ENCODE results near the gene BMP7.

Gene BMP7

DNA sequence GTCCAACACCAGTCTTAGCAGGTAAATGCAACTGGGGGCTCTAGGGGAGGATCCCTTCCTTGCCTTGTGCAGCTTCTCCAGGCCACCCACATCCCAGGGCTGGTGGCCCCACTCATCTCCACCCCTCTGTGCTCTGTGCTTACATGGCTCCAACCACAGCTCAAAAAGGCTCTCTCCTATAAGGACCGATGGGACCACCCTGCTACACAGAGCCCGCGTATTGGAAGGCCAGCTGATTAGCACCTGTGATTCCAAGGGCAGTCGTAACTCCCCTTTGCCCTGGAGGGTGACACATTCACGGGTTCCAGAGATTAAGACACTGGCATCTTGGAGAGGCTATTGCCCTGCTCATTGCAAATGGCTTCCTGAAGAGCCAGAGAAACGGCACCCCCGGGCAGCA lies 84.8 kb downstream of the BMP7 start (continued):
- TF ChIP-seq, protein P1, sequence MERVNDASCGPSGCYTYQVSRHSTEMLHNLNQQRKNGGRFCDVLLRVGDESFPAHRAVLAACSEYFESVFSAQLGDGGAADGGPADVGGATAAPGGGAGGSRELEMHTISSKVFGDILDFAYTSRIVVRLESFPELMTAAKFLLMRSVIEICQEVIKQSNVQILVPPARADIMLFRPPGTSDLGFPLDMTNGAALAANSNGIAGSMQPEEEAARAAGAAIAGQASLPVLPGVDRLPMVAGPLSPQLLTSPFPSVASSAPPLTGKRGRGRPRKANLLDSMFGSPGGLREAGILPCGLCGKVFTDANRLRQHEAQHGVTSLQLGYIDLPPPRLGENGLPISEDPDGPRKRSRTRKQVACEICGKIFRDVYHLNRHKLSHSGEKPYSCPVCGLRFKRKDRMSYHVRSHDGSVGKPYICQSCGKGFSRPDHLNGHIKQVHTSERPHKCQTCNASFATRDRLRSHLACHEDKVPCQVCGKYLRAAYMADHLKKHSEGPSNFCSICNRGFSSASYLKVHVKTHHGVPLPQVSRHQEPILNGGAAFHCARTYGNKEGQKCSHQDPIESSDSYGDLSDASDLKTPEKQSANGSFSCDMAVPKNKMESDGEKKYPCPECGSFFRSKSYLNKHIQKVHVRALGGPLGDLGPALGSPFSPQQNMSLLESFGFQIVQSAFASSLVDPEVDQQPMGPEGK (CRISPR knock-in tag; IDR thresholded peaks at IDR 0.05; ENCODE audit: borderline replicate concordance) = no peak
- TF ChIP-seq ZC3H10 (CRISPR knock-in tag; IDR thresholded peaks at IDR 0.05) (no peak), TOX (CRISPR knock-in tag; IDR thresholded peaks at IDR 0.05; ENCODE audit: borderline replicate concordance) (no peak), SNAI2 (CRISPR knock-in tag; IDR thresholded peaks at IDR 0.05) (no peak), CSDC2 (CRISPR knock-in tag; IDR thresholded peaks at IDR 0.05) (no peak), TCF4 (CRISPR knock-in tag; IDR thresholded peaks at IDR 0.05; ENCODE audit: borderline replicate concordance) (no peak), ARNTL (CRISPR knock-in tag; IDR thresholded peaks at IDR 0.05; ENCODE audit: borderline replicate concordance, low read depth) (no peak), RARB (CRISPR knock-in tag; IDR thresholded peaks at IDR 0.05) (no peak)

DNA sequence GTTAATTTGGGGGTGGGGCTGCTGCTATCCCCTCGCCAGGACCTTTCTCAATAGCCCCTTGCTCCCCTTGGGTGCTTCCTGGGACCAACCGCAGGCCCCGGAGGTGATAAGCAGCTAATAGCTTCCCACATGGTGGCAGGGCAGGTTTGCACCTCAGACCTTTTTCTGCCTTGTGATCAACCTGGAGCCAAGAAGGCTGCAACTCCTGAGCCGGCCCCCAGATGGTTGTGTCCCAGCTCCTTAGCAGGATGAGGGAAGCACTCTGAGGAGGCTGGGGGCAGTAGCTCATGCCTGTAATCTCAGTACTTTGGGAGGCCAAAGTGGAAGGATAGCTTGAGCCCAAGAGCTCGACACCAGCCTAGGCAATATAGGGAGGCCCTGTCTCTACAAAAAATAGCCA lies 85.5 kb downstream of the BMP7 start:
- no peak for TF ChIP-seq ZNF8 (CRISPR knock-in tag; IDR thresholded peaks at IDR 0.05)
- no peak for TF ChIP-seq RARB (CRISPR knock-in tag; IDR thresholded peaks at IDR 0.05)
- TF ChIP-seq, protein P1 (CRISPR knock-in tag; IDR thresholded peaks at IDR 0.05; ENCODE audit: borderline replicate concordance) = no peak
- no peak for TF ChIP-seq ESRRG (CRISPR knock-in tag; IDR thresholded peaks at IDR 0.05)
- TF ChIP-seq ZFP3 (CRISPR knock-in tag; IDR thresholded peaks at IDR 0.05) = no peak
- TF ChIP-seq TCF4 (CRISPR knock-in tag; IDR thresholded peaks at IDR 0.05; ENCODE audit: borderline replicate concordance) = no peak
- no peak for TF ChIP-seq ZFP30 (CRISPR knock-in tag; IDR thresholded peaks at IDR 0.05)
- TF ChIP-seq SNAI2 (CRISPR knock-in tag; IDR thresholded peaks at IDR 0.05) = no peak
- no peak for TF ChIP-seq ZC3H10 (CRISPR knock-in tag; IDR thresholded peaks at IDR 0.05)
- TF ChIP-seq, protein P2, sequence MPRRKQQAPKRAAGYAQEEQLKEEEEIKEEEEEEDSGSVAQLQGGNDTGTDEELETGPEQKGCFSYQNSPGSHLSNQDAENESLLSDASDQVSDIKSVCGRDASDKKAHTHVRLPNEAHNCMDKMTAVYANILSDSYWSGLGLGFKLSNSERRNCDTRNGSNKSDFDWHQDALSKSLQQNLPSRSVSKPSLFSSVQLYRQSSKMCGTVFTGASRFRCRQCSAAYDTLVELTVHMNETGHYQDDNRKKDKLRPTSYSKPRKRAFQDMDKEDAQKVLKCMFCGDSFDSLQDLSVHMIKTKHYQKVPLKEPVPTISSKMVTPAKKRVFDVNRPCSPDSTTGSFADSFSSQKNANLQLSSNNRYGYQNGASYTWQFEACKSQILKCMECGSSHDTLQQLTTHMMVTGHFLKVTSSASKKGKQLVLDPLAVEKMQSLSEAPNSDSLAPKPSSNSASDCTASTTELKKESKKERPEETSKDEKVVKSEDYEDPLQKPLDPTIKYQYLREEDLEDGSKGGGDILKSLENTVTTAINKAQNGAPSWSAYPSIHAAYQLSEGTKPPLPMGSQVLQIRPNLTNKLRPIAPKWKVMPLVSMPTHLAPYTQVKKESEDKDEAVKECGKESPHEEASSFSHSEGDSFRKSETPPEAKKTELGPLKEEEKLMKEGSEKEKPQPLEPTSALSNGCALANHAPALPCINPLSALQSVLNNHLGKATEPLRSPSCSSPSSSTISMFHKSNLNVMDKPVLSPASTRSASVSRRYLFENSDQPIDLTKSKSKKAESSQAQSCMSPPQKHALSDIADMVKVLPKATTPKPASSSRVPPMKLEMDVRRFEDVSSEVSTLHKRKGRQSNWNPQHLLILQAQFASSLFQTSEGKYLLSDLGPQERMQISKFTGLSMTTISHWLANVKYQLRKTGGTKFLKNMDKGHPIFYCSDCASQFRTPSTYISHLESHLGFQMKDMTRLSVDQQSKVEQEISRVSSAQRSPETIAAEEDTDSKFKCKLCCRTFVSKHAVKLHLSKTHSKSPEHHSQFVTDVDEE (CRISPR knock-in tag; IDR thresholded peaks at IDR 0.05) = no peak
- no peak for TF ChIP-seq CSDC2 (CRISPR knock-in tag; IDR thresholded peaks at IDR 0.05)
- TF ChIP-seq GLIS3 (CRISPR knock-in tag; IDR thresholded peaks at IDR 0.05) = no peak
- no peak for TF ChIP-seq BACH2 (CRISPR knock-in tag; IDR thresholded peaks at IDR 0.05; ENCODE audit: borderline replicate concordance)
- no peak for TF ChIP-seq ARNTL (CRISPR knock-in tag; IDR thresholded peaks at IDR 0.05; ENCODE audit: borderline replicate concordance, low read depth)
- TF ChIP-seq TOX (CRISPR knock-in tag; IDR thresholded peaks at IDR 0.05; ENCODE audit: borderline replicate concordance) = no peak
- TF ChIP-seq OSR1 (CRISPR knock-in tag; IDR thresholded peaks at IDR 0.05) = no peak
- TF ChIP-seq, protein P3, sequence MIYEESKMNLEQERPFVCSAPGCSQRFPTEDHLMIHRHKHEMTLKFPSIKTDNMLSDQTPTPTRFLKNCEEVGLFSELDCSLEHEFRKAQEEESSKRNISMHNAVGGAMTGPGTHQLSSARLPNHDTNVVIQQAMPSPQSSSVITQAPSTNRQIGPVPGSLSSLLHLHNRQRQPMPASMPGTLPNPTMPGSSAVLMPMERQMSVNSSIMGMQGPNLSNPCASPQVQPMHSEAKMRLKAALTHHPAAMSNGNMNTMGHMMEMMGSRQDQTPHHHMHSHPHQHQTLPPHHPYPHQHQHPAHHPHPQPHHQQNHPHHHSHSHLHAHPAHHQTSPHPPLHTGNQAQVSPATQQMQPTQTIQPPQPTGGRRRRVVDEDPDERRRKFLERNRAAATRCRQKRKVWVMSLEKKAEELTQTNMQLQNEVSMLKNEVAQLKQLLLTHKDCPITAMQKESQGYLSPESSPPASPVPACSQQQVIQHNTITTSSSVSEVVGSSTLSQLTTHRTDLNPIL (CRISPR knock-in tag; IDR thresholded peaks at IDR 0.05; ENCODE audit: low read depth) = no peak
- TF ChIP-seq, protein P4, sequence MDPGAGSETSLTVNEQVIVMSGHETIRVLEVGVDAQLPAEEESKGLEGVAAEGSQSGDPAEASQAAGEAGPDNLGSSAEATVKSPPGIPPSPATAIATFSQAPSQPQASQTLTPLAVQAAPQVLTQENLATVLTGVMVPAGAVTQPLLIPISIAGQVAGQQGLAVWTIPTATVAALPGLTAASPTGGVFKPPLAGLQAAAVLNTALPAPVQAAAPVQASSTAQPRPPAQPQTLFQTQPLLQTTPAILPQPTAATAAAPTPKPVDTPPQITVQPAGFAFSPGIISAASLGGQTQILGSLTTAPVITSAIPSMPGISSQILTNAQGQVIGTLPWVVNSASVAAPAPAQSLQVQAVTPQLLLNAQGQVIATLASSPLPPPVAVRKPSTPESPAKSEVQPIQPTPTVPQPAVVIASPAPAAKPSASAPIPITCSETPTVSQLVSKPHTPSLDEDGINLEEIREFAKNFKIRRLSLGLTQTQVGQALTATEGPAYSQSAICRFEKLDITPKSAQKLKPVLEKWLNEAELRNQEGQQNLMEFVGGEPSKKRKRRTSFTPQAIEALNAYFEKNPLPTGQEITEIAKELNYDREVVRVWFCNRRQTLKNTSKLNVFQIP (CRISPR knock-in tag; IDR thresholded peaks at IDR 0.05; ENCODE audit: borderline replicate concordance, low read depth) = no peak
- TF ChIP-seq ISL1 (CRISPR knock-in tag; IDR thresholded peaks at IDR 0.05) = no peak
- TF ChIP-seq PPARA (CRISPR knock-in tag; IDR thresholded peaks at IDR 0.05; ENCODE audit: borderline replicate concordance) = no peak
- ATAC-seq = no peak

DNA sequence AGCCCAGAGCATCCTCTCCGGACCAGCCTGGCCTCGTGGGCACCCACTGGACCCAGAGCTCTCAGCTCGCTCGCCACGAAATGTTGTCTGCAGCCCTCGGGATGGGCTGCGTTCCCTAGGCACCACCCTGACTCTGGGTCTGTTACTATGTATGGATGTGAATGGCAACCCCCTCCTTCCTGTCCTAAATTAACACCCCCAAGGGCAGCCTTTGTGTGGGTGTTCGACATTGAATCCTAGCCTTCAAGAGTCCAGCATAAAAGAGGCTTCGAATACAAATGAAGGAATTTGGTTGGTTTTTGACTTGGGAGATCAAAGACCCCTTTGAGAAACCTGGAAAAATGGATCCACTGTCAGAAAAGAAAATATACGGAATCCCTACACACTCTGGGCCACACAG lies 86.1 kb downstream of the BMP7 start:
- no peak for ATAC-seq
- TF ChIP-seq PPARA (CRISPR knock-in tag; IDR thresholded peaks at IDR 0.05; ENCODE audit: borderline replicate concordance) (no peak), RARB (CRISPR knock-in tag; IDR thresholded peaks at IDR 0.05) (no peak), OSR1 (CRISPR knock-in tag; IDR thresholded peaks at IDR 0.05) (no peak), ZFP30 (CRISPR knock-in tag; IDR thresholded peaks at IDR 0.05) (no peak), TOX (CRISPR knock-in tag; IDR thresholded peaks at IDR 0.05; ENCODE audit: borderline replicate concordance) (no peak), ZC3H10 (CRISPR knock-in tag; IDR thresholded peaks at IDR 0.05) (no peak), CSDC2 (CRISPR knock-in tag; IDR thresholded peaks at IDR 0.05) (no peak), ESRRG (CRISPR knock-in tag; IDR thresholded peaks at IDR 0.05) (no peak), ZNF70 (CRISPR knock-in tag; IDR thresholded peaks at IDR 0.05) (no peak), ZNF565 (CRISPR knock-in tag; conservative IDR thresholded peaks at IDR 0.05; ENCODE audit: low read depth) (no peak)
- TF ChIP-seq, protein P1 (CRISPR knock-in tag; IDR thresholded peaks at IDR 0.05; ENCODE audit: borderline replicate concordance) = no peak
- TF ChIP-seq, protein P3 (CRISPR knock-in tag; IDR thresholded peaks at IDR 0.05; ENCODE audit: low read depth) = no peak
- TF ChIP-seq, protein P4 (CRISPR knock-in tag; IDR thresholded peaks at IDR 0.05; ENCODE audit: borderline replicate concordance, low read depth) = no peak
